GM12878 (cell line): ENCODE results near the gene SPIRE1. TPM values are rescaled to one million over a fixed set of nuclear protein-coding genes. Genes with fewer than 3 reads are reported as not detected.

Experiments used
- ATAC-seq: fragments of 200-7000 bp; cut with Tn5 transposase; 3 replicates; pipeline ENCODE4 v1.9.1; 2020; ENCODE audit warnings: mild to moderate bottlenecking, moderate library complexity
- BruUV-seq: library from RNA; stranded (reverse); fragments of 400-500 nt; replicated peaks from 2 replicates; lab custom pipeline; 2021; lab: Mats Ljungman, UMichigan
- CTCF ChIA-PET: fragments of 300-600 bp; sonication (Branson Sonifier 250); formaldehyde crosslinking; extraction: SDS; loops from one replicate; lab custom pipeline; 2021; ENCODE audit warnings: inconsistent platforms; lab: Yijun Ruan, JAX
- POLR2A ChIA-PET: fragments of 350-600 bp; formaldehyde crosslinking; extraction: SDS; loops from one replicate; lab custom pipeline; 2021; ENCODE audit warnings: inconsistent platforms; lab: Charles Lee
- RAD21 ChIA-PET: fragments of 300-600 bp; sonication (Branson Sonifier 250); formaldehyde crosslinking; loops from one replicate; lab custom pipeline; 2023; ENCODE audit warnings: antibody characterized with exemption; ENCODE audit not compliant: unreplicated experiment; lab: Charles Lee
- SMC1A ChIA-PET: fragments of 300-600 bp; sonication (Branson Sonifier 250); formaldehyde crosslinking; loops from one replicate; lab custom pipeline; 2023; ENCODE audit not compliant: unreplicated experiment, uncharacterized antibody; lab: Charles Lee
- DNase-seq: peaks from one replicate; pipeline ENCODE4 v3.0.0-alpha.2; 2011; ENCODE audit warnings: low read depth, low spot score
- FAIRE-seq: peaks from 3 replicates; lab custom pipeline; 2011; peaks lifted over from hg19 to GRCh38; lab: Jason Lieb, UNC
- H2AFZ ChIP-seq: 2 replicates; pipeline ENCODE4 v1.6.0; 2011; ENCODE audit warnings: low read depth, low read length, control low read depth; ENCODE audit not compliant: control insufficient read depth
- H3K27ac ChIP-seq: 2 replicates; pipeline ENCODE4 v1.5.1; 2011; ENCODE audit warnings: control low read depth; ENCODE audit not compliant: control insufficient read depth, insufficient read depth
- H3K27me3 ChIP-seq, 2 experiments: replicated peaks in 1 of 2; 2 replicates each; pipeline versions ENCODE4 v1.6.0 to v1.6.1; 2011; ENCODE audit warnings: low read length in 1 of 2; ENCODE audit not compliant: control insufficient read depth in 2 of 2, insufficient read depth in 2 of 2
- H3K36me3 ChIP-seq, 2 experiments: 2 replicates each; pipeline ENCODE4 v1.5.1; 2011; ENCODE audit warnings: low read length in 1 of 2; ENCODE audit not compliant: control insufficient read depth in 2 of 2, insufficient read depth in 2 of 2
- H3K4me1 ChIP-seq: 2 replicates; pipeline ENCODE4 v1.6.1; 2011; ENCODE audit warnings: mild to moderate bottlenecking, low read length, moderate library complexity, mixed read lengths; ENCODE audit not compliant: control insufficient read depth, insufficient read depth
- H3K4me2 ChIP-seq: 2 replicates; pipeline ENCODE4 v1.6.0; 2011; ENCODE audit warnings: control low read depth; ENCODE audit not compliant: control insufficient read depth, insufficient read depth
- H3K4me3 ChIP-seq: fragments of 200-600 bp; sonication (generic); 2 replicates; pipeline ENCODE4 v1.5.1; 2016
- H3K79me2 ChIP-seq: 2 replicates; pipeline ENCODE4 v1.6.0; 2011; ENCODE audit warnings: low read length; ENCODE audit not compliant: control insufficient read depth, insufficient read depth
- H3K9ac ChIP-seq: 2 replicates; pipeline ENCODE4 v1.8.0; 2011; ENCODE audit warnings: low read length, control low read depth, mixed read lengths; ENCODE audit not compliant: control insufficient read depth, insufficient read depth
- H3K9me3 ChIP-seq: replicated peaks from 3 replicates; pipeline ENCODE4 v1.5.1; 2011; ENCODE audit warnings: mild to moderate bottlenecking, low read length; ENCODE audit not compliant: control insufficient read depth, insufficient read depth
- H4K20me1 ChIP-seq: 2 replicates; pipeline ENCODE4 v1.6.0; 2011; ENCODE audit not compliant: control insufficient read depth, insufficient read depth
- CHD1 ChIP-seq: IDR thresholded peaks from 2 replicates; pipeline ENCODE4 v1.6.1; 2012; ENCODE audit warnings: low read depth, low read length, improper control_type of control experiment
- CREB1 ChIP-seq: IDR thresholded peaks from 2 replicates; pipeline ENCODE4 v1.6.1; 2012; ENCODE audit warnings: low read depth, mild to moderate bottlenecking, inconsistent platforms
- CREM ChIP-seq: IDR thresholded peaks from 2 replicates; pipeline ENCODE4 v1.6.1; 2014; ENCODE audit warnings: antibody characterized with exemption, low read depth
- ELK1 ChIP-seq: IDR thresholded peaks from 2 replicates; pipeline ENCODE4 v1.6.1; 2012; ENCODE audit warnings: low read depth, low read length, improper control_type of control experiment
- FOXM1 ChIP-seq: IDR thresholded peaks from 2 replicates; pipeline ENCODE4 v1.6.1; 2012; ENCODE audit warnings: low read depth, mild to moderate bottlenecking, inconsistent platforms, low read length, moderate library complexity
- IKZF2 ChIP-seq, 2 experiments: fragments of 450-650 bp; IDR thresholded peaks; 2 replicates each; pipeline ENCODE4 v1.6.1; 2017; ENCODE audit warnings: mild to moderate bottlenecking in 2 of 2, moderate library complexity in 2 of 2
- JUND ChIP-seq: IDR thresholded peaks from 2 replicates; pipeline ENCODE4 v1.6.1; 2012; ENCODE audit warnings: low read depth, mild to moderate bottlenecking, low read length, improper control_type of control experiment, moderate library complexity
- KLF5 ChIP-seq: fragments of 450-650 bp; IDR thresholded peaks from 2 replicates; pipeline ENCODE4 v1.6.1; 2014; ENCODE audit warnings: mild to moderate bottlenecking; ENCODE audit not compliant: partially characterized antibody
- RB1 ChIP-seq: fragments of 450-650 bp; formaldehyde crosslinking; IDR thresholded peaks from 2 replicates; pipeline ENCODE4 v1.6.1; 2017; ENCODE audit warnings: mild to moderate bottlenecking, borderline replicate concordance
- SMAD5 ChIP-seq: IDR thresholded peaks from 2 replicates; pipeline ENCODE4 v1.6.1; 2016; ENCODE audit warnings: antibody characterized with exemption, low read depth
- ZNF217 ChIP-seq: fragments of 450-650 bp; IDR thresholded peaks from 2 replicates; pipeline ENCODE4 v1.6.1; 2017; ENCODE audit warnings: antibody characterized with exemption, mild to moderate bottlenecking
- WGBS: methylation state at CpG from one replicate; pipeline ENCODE4 v1.1.6; 2016; ENCODE audit warnings: low lambda C conversion rate; ENCODE audit not compliant: insufficient replicate concordance, insufficient coverage; ENCODE audit errors: missing lambda C conversion rate; 5-methylcytosine and 5-hydroxymethylcytosine counted together
- in situ Hi-C: fragments of 300-500 bp; cut with MboI; formaldehyde crosslinking; loops from 9 replicates; pipeline ENCODE4 v1.14.3; 2018; ENCODE audit warnings: mixed read lengths
- intact Hi-C: fragments of 100-400 bp; cut with micrococcal nuclease; formaldehyde crosslinking; loops from one replicate; pipeline ENCODE4 v1.14.2; 2022; ENCODE audit not compliant: unreplicated experiment
- polyA plus RNA-seq, 11 experiments: library from polyadenylated mRNA; depleted of rRNA in 4 of 11; unstranded in 6 of 11; stranded (reverse) in 5 of 11; fragments of >200 nt; fragmentation: Nextera tagmentation in 4 of 11; fragmentation: Illumina TruSeq in 1 of 11; extraction: Ambion mirVana in 4 of 11; extraction: Trizol in 1 of 11; gene quantifications; 1 replicate in 1 of 11; 2 replicates in 10 of 11; pipeline versions ENCODE4 v1.2.1 to v1.2.3, GENCODE V29; 2011 to 2016; ENCODE audit warnings: inconsistent platforms in 2 of 11, missing spikeins in 2 of 11, low read depth in 1 of 11
- total RNA-seq, 4 experiments: library from RNA; depleted of rRNA in 3 of 4; stranded (reverse); fragments of >200 nt in 3 of 4; fragmentation: Illumina TruSeq in 1 of 4; extraction: Trizol in 1 of 4; gene quantifications; 2 replicates each; pipeline versions ENCODE4 v1.2.1 to v1.2.3, GENCODE V29; 2013 to 2021
- TF ChIP-seq, protein P1 (sequence below): fragments of 450-650 bp; formaldehyde crosslinking; IDR thresholded peaks from 2 replicates; pipeline ENCODE4 v1.4.0; 2020; ENCODE audit warnings: mild to moderate bottlenecking, moderate library complexity
- TF ChIP-seq, protein P2 (sequence below): IDR thresholded peaks from 2 replicates; pipeline ENCODE4 v1.6.1; 2012; ENCODE audit warnings: mild to moderate bottlenecking, low read depth, low read length
- TF ChIP-seq, protein P3 (sequence below): fragments of 450-650 bp; IDR thresholded peaks from 2 replicates; pipeline ENCODE4 v1.6.1; 2017; ENCODE audit warnings: borderline replicate concordance

The SPIRE1 gene
- total and polyA plus RNA-seq, 10 of the 15 experiments (the other 5 are each of a cell fraction or from before 2014, with no cell fraction given): 0.18 to 9.2 (median 4.3) TPM

- TF ChIP-seq, protein P1, sequence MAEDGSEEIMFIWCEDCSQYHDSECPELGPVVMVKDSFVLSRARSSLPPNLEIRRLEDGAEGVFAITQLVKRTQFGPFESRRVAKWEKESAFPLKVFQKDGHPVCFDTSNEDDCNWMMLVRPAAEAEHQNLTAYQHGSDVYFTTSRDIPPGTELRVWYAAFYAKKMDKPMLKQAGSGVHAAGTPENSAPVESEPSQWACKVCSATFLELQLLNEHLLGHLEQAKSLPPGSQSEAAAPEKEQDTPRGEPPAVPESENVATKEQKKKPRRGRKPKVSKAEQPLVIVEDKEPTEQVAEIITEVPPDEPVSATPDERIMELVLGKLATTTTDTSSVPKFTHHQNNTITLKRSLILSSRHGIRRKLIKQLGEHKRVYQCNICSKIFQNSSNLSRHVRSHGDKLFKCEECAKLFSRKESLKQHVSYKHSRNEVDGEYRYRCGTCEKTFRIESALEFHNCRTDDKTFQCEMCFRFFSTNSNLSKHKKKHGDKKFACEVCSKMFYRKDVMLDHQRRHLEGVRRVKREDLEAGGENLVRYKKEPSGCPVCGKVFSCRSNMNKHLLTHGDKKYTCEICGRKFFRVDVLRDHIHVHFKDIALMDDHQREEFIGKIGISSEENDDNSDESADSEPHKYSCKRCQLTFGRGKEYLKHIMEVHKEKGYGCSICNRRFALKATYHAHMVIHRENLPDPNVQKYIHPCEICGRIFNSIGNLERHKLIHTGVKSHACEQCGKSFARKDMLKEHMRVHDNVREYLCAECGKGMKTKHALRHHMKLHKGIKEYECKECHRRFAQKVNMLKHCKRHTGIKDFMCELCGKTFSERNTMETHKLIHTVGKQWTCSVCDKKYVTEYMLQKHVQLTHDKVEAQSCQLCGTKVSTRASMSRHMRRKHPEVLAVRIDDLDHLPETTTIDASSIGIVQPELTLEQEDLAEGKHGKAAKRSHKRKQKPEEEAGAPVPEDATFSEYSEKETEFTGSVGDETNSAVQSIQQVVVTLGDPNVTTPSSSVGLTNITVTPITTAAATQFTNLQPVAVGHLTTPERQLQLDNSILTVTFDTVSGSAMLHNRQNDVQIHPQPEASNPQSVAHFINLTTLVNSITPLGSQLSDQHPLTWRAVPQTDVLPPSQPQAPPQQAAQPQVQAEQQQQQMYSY (CRISPR knock-in tag): no peak
Observed at GRCh38 chr18:12564861-12565260, 93.0 kb downstream of the SPIRE1 start (continued).

DNA sequence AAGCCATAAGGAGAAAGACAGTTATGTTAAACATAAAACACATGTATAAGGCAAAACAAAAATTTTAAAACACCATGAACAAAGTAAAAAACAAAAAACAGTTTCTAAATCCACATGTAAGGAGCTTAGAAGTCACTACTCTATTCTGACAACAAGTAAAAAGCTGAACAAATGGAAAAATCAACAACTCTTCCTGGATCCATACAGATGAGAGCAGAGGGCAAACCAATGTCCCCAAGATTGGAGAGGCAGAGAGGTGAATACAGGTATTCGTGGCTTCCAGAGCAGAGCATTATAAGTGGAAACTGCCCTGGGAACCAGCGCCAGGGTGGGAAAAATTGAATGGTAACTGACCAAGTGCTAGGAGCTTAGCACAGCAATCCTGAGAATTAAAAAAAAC lies 93.5 kb downstream of the SPIRE1 start:
- H3K27ac ChIP-seq: no peak overlapping the region
- ChIA-PET RAD21 (no interaction called here), POLR2A (no interaction called here), CTCF (interaction anchor here (1.8 kb wide), 1 partner anchor 11 kb away, joined by 3 read pairs; no protein-coding TSS in a partner anchor), SMC1A (no interaction called here)
- no peak overlapping the region for H3K4me2 ChIP-seq
- H3K27me3 ChIP-seq: no peaks in the 10 kb centered on the region
- no peak overlapping the region for H3K9ac ChIP-seq
- in situ Hi-C loops: no loop called here
- H3K9me3 ChIP-seq: no peaks in the 10 kb centered on the region
- H3K36me3 ChIP-seq: no peaks in the 10 kb centered on the region
- H3K4me3 ChIP-seq: no peak overlapping the region
- FAIRE-seq (no peak), ATAC-seq (no peak), DNase-seq (no peak)
- 48% methylated on average over 2 of the region's 2 CpGs for WGBS
- no peaks in the 10 kb centered on the region for H3K4me1 ChIP-seq
- no TSS peak for BruUV-seq
- TF ChIP-seq, protein P2, sequence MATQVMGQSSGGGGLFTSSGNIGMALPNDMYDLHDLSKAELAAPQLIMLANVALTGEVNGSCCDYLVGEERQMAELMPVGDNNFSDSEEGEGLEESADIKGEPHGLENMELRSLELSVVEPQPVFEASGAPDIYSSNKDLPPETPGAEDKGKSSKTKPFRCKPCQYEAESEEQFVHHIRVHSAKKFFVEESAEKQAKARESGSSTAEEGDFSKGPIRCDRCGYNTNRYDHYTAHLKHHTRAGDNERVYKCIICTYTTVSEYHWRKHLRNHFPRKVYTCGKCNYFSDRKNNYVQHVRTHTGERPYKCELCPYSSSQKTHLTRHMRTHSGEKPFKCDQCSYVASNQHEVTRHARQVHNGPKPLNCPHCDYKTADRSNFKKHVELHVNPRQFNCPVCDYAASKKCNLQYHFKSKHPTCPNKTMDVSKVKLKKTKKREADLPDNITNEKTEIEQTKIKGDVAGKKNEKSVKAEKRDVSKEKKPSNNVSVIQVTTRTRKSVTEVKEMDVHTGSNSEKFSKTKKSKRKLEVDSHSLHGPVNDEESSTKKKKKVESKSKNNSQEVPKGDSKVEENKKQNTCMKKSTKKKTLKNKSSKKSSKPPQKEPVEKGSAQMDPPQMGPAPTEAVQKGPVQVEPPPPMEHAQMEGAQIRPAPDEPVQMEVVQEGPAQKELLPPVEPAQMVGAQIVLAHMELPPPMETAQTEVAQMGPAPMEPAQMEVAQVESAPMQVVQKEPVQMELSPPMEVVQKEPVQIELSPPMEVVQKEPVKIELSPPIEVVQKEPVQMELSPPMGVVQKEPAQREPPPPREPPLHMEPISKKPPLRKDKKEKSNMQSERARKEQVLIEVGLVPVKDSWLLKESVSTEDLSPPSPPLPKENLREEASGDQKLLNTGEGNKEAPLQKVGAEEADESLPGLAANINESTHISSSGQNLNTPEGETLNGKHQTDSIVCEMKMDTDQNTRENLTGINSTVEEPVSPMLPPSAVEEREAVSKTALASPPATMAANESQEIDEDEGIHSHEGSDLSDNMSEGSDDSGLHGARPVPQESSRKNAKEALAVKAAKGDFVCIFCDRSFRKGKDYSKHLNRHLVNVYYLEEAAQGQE: no peak
- TF ChIP-seq CHD1 (no peak), ELK1 (no peak), KLF5 (no peak), RB1 (no peak), CREM (no peak), IKZF2 (IDR thresholded peaks at IDR 0.05) (no peak), FOXM1 (no peak), ZNF217 (no peak), JUND (no peak), SMAD5 (no peak), CREB1 (no peak)
- TF ChIP-seq, protein P3, sequence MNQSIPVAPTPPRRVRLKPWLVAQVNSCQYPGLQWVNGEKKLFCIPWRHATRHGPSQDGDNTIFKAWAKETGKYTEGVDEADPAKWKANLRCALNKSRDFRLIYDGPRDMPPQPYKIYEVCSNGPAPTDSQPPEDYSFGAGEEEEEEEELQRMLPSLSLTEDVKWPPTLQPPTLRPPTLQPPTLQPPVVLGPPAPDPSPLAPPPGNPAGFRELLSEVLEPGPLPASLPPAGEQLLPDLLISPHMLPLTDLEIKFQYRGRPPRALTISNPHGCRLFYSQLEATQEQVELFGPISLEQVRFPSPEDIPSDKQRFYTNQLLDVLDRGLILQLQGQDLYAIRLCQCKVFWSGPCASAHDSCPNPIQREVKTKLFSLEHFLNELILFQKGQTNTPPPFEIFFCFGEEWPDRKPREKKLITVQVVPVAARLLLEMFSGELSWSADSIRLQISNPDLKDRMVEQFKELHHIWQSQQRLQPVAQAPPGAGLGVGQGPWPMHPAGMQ: no peak
- no peak overlapping the region for H2AFZ ChIP-seq
- intact Hi-C loops: no loop called here
- H4K20me1 ChIP-seq: no peaks in the 10 kb centered on the region
- H3K79me2 ChIP-seq: no peaks in the 10 kb centered on the region
